Activated naive CD8-positive, alpha-beta T cell treated with anti-CD3 and anti-CD28 coated beads for 36 hours (primary cell): Measurements from ENCODE around the gene PRPF8. TPM values are rescaled to one million over a fixed set of nuclear protein-coding genes. Genes with fewer than 3 reads are reported as not detected.

Experiments
- DNase-seq: peaks from one replicate; pipeline ENCODE4 v3.0.0; 2021
- H3K27ac Mint-ChIP-seq: one replicate; pipeline ENCODE4 v1.8.0; 2022; ENCODE audit warnings: mild to moderate bottlenecking, moderate library complexity, mixed read lengths
- H3K27me3 Mint-ChIP-seq: one replicate; pipeline ENCODE4 v1.8.0; 2022; ENCODE audit warnings: mild to moderate bottlenecking, mixed read lengths
- H3K36me3 Mint-ChIP-seq: one replicate; pipeline ENCODE4 v1.8.0; 2021; ENCODE audit warnings: mild to moderate bottlenecking, mixed read lengths
- H3K4me1 Mint-ChIP-seq: one replicate; pipeline ENCODE4 v1.8.0; 2021; ENCODE audit warnings: mixed read lengths
- H3K4me3 Mint-ChIP-seq: one replicate; pipeline ENCODE4 v1.8.0; 2022; ENCODE audit warnings: mild to moderate bottlenecking, moderate library complexity, mixed read lengths
- H3K9me3 Mint-ChIP-seq: one replicate; pipeline ENCODE4 v1.8.0; 2022; ENCODE audit warnings: mixed read lengths
- total RNA-seq, 2 experiments: library from RNA; stranded (reverse); gene quantifications; one replicate each; pipeline ENCODE4 v1.2.3, GENCODE V29; 2021

PRPF8 gene
- total RNA-seq = 100 to 1,000 TPM; 418 to 428 TPM

DNA sequence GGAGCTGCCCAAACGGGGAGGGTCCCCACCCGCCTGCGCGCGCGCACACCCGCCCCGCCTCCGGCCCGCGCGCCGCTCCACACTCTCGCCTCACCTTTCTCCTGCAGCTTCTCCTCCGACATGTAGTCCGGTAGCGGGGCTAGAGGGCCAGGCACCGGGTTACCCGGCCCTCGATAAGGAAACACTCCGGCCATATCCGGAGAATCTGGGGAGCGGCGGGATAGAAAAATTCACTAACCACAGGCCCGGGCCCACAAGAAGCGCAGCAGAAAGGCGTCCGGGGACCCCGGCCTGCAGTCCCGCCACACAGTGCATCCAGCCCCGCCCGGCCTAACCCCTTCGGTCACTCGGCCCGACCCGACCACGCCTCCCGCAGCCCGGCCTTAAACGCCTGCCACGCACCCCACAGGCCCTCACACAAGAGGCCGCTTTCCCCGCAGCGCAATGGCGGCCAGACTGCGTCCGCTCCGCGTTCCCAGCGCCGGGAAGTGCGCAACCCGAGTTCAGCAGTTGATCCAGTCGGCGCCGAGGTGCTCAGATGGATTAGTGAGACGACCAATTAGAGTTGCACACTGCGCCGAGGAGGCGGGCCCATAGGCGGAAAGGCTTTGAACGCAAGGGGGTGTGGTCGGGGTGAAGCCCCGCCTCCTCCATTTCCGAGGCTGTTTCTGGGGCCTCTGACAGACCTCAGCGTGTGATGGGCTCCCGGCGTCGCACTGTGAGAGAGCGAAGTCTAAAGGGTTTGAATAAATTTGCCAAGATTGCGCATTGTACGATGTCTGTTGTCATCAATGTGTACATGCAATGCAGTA is at the start of gene PRPF8:
Gene PRPF8 (minus strand): TSS at position 490 of the 812 bp plus-strand sequence. CDS start 296 bp downstream, at position 194.
- DNase-seq = peak; percentile 98
- no peaks in the 10 kb centered on the region for H3K9me3 Mint-ChIP-seq
- H3K4me1 Mint-ChIP-seq = peaks cover 28% of the 10 kb centered on the region
- peak within 1 kb of the TSS; percentile 98 for H3K4me3 Mint-ChIP-seq
- H3K36me3 Mint-ChIP-seq = peaks cover 32% of the 10 kb centered on the region
- H3K27ac Mint-ChIP-seq = peak within 1 kb of the TSS; percentile 95
- no peaks in the 10 kb centered on the region for H3K27me3 Mint-ChIP-seq

- no peak for DNase-seq
- Mint-ChIP-seq H3K9me3 (no peaks in the 10 kb centered on the region), H3K36me3 (peaks cover 16% of the 10 kb centered on the region), H3K27me3 (no peaks in the 10 kb centered on the region), H3K27ac (no peak overlapping the region), H3K4me3 (no peak overlapping the region), H3K4me1 (peaks cover 9% of the 10 kb centered on the region)
These were observed 49.1 kb upstream of the PRPF8 start for GRCh38 chr17:1733759-1734158.

DNA sequence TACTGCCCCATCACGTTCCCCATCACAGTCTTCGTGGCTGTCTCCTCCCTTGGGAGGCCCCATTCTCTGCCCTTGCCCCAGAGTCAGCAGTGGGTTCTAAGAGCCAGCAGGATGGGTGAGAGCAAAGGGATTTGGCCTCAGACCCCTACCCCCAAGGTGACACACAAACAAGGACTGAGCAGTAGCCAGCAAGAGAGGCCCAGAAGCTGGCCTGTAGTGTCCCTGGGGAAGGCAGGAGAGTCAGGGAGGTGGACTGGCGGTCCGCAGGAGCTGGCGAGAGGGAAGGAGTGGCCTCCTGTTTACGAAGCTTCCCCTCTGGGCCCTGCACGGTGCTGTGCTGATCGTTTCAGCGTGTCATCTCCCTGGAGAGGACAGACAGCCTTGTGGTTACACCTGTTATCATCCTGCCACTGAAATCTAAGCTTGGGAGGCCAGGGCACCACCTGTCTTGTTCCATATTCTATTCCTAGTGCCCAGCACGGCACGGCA is 48.2 kb upstream of the PRPF8 start:
- DNase-seq = no peak
- H3K27me3 Mint-ChIP-seq = no peaks in the 10 kb centered on the region
- H3K36me3 Mint-ChIP-seq = peaks cover 16% of the 10 kb centered on the region
- H3K27ac Mint-ChIP-seq = no peak overlapping the region
- no peak overlapping the region for H3K4me3 Mint-ChIP-seq
- H3K9me3 Mint-ChIP-seq = no peaks in the 10 kb centered on the region
- H3K4me1 Mint-ChIP-seq = peaks cover 14% of the 10 kb centered on the region

GRCh38 chr17:1732241-1732832 is 47.7 kb upstream of the PRPF8 start:
- no peaks in the 10 kb centered on the region for H3K9me3 Mint-ChIP-seq
- peaks cover 11% of the 10 kb centered on the region for H3K36me3 Mint-ChIP-seq
- H3K4me1 Mint-ChIP-seq = peaks cover 14% of the 10 kb centered on the region
- H3K27ac Mint-ChIP-seq = no peak overlapping the region
- DNase-seq = no peak
- H3K27me3 Mint-ChIP-seq = no peaks in the 10 kb centered on the region
- H3K4me3 Mint-ChIP-seq = no peak overlapping the region

GRCh38 chr17:1731194-1731506 is 46.5 kb upstream of the PRPF8 start:
- Mint-ChIP-seq H3K9me3 (no peaks in the 10 kb centered on the region), H3K4me1 (peaks cover 6% of the 10 kb centered on the region), H3K27ac (no peak overlapping the region), H3K36me3 (peaks cover 9% of the 10 kb centered on the region), H3K4me3 (no peak overlapping the region), H3K27me3 (no peaks in the 10 kb centered on the region)
- no peak for DNase-seq

DNA sequence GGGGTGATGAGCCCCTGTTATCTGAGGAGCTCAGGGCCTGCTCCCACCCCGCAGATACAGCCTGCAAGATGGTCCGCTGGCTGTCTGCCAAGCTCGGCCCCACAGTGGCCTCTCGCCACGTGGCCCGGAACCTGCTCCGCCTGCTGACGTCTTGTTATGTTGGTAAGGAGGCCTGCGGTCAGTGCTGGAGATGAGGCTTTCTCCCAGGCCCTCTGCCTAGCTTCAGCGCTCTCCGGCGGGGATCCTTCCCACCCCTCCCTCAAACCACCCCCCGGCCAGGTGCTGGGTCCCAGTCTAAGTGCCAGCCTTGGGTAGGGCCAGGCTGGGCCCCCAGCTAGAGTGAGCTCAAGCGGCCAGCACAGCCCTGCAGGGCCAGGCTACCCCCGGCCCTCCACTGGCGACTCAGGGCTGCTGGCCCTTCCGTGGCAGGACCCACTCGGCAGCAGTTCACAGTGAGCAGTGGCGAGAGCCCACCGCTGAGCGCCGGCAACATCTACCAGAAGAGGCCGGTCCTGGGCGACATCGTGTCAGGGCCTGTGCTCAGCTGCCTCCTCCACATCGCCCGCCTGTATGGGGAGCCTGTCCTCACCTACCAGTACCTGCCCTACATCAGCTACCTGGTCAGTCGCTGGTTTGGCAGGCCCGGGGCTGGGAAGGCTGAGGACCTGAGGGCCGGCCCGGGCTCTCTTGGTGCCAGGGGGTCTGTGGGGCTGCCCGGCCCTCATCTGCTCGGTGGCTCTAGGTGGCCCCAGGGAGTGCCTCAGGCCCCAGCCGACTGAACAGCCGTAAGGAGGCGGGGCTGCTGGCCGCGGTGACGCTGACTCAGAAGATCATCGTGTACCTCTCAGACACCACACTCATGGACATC is 45.9 kb upstream of the PRPF8 start:
- Mint-ChIP-seq H3K4me1 (peaks cover 8% of the 10 kb centered on the region), H3K36me3 (peaks cover 9% of the 10 kb centered on the region), H3K27me3 (no peaks in the 10 kb centered on the region), H3K4me3 (no peak overlapping the region), H3K9me3 (no peaks in the 10 kb centered on the region), H3K27ac (no peak overlapping the region)
- no peak for DNase-seq

- H3K27me3 Mint-ChIP-seq = no peaks in the 10 kb centered on the region
- no peak overlapping the region for H3K4me3 Mint-ChIP-seq
- peak overlapping the region; percentile 28 for H3K27ac Mint-ChIP-seq
- H3K36me3 Mint-ChIP-seq = peaks cover 9% of the 10 kb centered on the region
- H3K4me1 Mint-ChIP-seq = peaks cover 9% of the 10 kb centered on the region
- no peaks in the 10 kb centered on the region for H3K9me3 Mint-ChIP-seq
- no peak for DNase-seq
These were observed 45.3 kb upstream of the PRPF8 start for GRCh38 chr17:1729966-1730325.

DNA sequence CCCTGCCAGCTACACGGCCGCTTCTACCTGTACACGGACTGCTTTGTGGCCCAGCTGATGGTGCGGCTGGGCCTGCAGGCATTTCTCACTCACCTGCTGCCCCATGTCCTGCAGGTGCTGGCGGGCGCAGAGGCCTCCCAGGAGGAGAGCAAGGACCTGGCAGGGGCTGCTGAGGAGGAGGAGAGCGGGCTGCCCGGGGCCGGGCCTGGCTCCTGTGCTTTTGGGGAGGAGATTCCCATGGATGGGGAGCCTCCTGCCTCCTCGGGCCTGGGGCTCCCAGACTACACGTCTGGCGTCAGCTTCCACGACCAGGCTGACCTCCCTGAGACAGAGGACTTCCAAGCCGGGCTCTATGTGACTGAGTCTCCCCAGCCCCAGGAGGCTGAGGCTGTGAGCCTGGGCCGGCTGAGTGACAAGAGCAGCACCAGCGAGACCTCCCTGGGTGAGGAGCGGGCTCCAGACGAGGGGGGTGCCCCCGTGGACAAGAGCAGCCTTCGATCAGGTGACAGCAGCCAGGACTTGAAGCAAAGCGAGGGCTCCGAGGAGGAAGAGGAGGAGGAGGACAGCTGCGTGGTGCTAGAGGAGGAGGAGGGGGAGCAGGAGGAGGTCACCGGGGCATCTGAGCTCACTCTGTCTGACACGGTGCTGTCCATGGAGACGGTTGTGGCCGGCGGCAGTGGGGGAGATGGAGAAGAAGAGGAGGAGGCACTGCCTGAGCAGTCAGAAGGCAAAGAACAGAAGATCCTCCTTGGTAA is 43.4 kb upstream of the PRPF8 start:
- Mint-ChIP-seq H3K4me3 (no peak overlapping the region), H3K36me3 (peaks cover 5% of the 10 kb centered on the region), H3K27ac (no peak overlapping the region), H3K4me1 (peaks cover 16% of the 10 kb centered on the region), H3K9me3 (no peaks in the 10 kb centered on the region), H3K27me3 (no peaks in the 10 kb centered on the region)
- DNase-seq = no peak

DNA sequence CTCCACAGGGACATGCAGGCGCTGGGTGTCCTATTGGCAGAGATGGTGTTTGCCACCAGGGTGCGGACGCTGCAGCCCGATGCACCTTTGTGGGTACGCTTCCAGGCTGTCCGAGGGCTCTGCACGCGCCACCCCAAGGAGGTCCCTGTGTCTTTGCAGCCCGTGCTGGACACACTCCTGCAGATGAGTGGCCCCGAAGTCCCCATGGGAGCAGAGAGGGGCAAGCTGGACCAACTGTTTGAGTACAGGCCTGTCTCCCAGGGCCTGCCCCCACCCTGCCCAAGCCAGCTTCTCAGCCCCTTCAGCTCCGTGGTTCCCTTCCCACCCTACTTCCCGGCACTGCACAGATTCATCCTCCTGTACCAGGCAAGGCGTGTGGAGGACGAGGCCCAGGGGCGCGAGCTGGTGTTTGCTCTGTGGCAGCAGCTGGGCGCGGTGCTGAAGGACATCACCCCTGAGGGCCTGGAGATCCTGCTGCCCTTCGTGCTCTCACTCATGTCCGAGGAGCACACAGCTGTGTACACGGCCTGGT is 42.7 kb upstream of the PRPF8 start:
- DNase-seq = no peak
- peaks cover 22% of the 10 kb centered on the region for H3K4me1 Mint-ChIP-seq
- no peaks in the 10 kb centered on the region for H3K9me3 Mint-ChIP-seq
- no peaks in the 10 kb centered on the region for H3K27me3 Mint-ChIP-seq
- H3K4me3 Mint-ChIP-seq = no peak overlapping the region
- no peak overlapping the region for H3K27ac Mint-ChIP-seq
- peaks cover 5% of the 10 kb centered on the region for H3K36me3 Mint-ChIP-seq

DNA sequence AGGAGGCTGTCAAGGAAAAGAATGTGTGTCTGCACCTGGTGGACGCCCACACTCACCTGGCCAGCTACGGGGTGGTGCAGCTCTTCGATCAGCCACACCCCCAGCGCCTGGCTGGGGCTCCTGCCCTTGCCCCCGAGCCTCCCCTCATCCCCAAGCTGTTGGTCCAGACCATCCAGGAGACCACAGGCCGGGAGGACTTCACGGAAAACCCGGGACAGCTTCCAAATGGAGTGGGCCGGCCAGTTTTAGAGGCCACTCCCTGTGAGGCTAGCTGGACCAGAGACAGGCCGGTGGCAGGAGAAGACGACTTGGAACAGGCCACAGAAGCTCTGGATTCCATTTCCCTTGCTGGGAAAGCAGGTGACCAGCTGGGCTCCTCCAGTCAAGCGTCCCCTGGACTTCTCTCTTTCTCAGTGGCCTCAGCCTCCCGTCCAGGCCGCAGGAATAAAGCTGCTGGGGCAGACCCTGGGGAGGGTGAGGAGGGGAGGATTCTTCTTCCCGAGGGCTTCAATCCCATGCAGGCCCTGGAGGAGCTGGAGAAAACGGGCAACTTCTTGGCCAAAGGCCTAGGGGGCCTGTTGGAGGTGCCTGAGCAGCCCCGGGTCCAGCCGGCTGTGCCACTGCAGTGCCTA is 42.1 kb upstream of the PRPF8 start:
- no peak overlapping the region for H3K27ac Mint-ChIP-seq
- no peak for DNase-seq
- peaks cover 5% of the 10 kb centered on the region for H3K36me3 Mint-ChIP-seq
- H3K4me1 Mint-ChIP-seq = peaks cover 22% of the 10 kb centered on the region
- H3K9me3 Mint-ChIP-seq = no peaks in the 10 kb centered on the region
- H3K4me3 Mint-ChIP-seq = no peak overlapping the region
- H3K27me3 Mint-ChIP-seq = no peaks in the 10 kb centered on the region

- DNase-seq = no peak
- Mint-ChIP-seq H3K4me1 (peaks cover 22% of the 10 kb centered on the region), H3K9me3 (no peaks in the 10 kb centered on the region), H3K27ac (peak overlapping the region; percentile 65), H3K27me3 (no peaks in the 10 kb centered on the region), H3K4me3 (peak overlapping the region; percentile 78), H3K36me3 (peaks cover 5% of the 10 kb centered on the region)
These were observed 41.2 kb upstream of the PRPF8 start for GRCh38 chr17:1725642-1726511.

DNA sequence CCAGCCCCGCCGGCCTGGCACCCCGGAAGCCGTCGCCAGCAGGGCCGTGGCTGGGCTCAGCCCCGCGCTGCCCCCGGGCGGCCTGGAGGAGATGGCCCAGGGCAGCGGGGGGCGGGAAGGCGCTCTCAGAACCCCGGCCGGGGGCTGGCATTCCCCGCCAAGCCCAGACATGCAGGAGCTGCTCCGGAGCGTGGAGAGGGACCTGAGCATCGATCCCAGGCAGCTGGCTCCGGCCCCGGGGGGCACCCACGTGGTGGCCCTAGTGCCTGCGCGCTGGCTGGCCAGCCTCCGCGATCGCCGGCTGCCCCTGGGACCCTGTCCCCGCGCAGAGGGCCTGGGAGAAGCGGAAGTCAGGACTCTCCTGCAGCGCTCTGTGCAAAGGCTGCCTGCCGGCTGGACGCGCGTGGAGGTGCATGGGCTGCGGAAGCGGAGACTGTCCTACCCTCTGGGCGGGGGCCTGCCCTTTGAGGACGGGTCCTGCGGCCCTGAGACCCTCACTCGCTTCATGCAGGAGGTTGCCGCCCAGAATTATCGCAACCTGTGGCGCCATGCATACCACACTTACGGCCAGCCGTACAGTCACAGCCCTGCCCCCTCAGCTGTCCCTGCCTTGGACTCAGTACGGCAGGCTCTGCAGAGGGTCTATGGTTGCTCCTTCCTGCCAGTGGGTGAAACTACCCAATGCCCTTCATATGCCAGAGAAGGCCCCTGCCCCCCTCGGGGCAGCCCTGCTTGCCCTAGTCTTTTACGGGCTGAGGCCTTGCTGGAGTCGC is 40.4 kb upstream of the PRPF8 start:
- Mint-ChIP-seq H3K4me1 (peaks cover 27% of the 10 kb centered on the region), H3K36me3 (peaks cover 5% of the 10 kb centered on the region), H3K27ac (peak overlapping the region; percentile 65), H3K27me3 (no peaks in the 10 kb centered on the region), H3K9me3 (no peaks in the 10 kb centered on the region), H3K4me3 (peak overlapping the region; percentile 78)
- peak; percentile 20 for DNase-seq
